H9 (cell line): Measurements from ENCODE around the gene TMEM50B. TPM values are rescaled to one million over a fixed set of nuclear protein-coding genes. Genes with fewer than 3 reads are reported as not detected.
A peak's percentile ranks its signal among the peaks of the same experiment; 100 is the strongest.

Experiments used
- DNase-seq: peaks from one replicate; pipeline ENCODE4 v3.0.0-alpha.2; 2017
- H2AFZ ChIP-seq: one replicate; pipeline ENCODE4 v1.6.1; 2013; ENCODE audit warnings: mild to moderate bottlenecking, low read length, control low read depth, moderate library complexity
- H2AK5ac ChIP-seq: 2 replicates; pipeline ENCODE4 v1.6.1; 2013; ENCODE audit warnings: low read length, control low read depth, mixed read lengths; ENCODE audit not compliant: insufficient read length
- H2BK120ac ChIP-seq: one replicate; pipeline ENCODE4 v1.6.1; 2013; ENCODE audit warnings: low read depth, mild to moderate bottlenecking, low read length, control low read depth, inconsistent platforms; ENCODE audit not compliant: poor library complexity, severe bottlenecking
- H2BK12ac ChIP-seq: 2 replicates; pipeline ENCODE4 v1.6.1; 2013; ENCODE audit warnings: low read length, control low read depth, mixed read lengths, low read depth; ENCODE audit not compliant: insufficient read length
- H2BK15ac ChIP-seq: 2 replicates; pipeline ENCODE4 v1.6.1; 2013; ENCODE audit warnings: low read depth, low read length, control low read depth
- H2BK20ac ChIP-seq: one replicate; pipeline ENCODE4 v1.6.1; 2013; ENCODE audit warnings: low read depth, mild to moderate bottlenecking, low read length, control low read depth, inconsistent platforms; ENCODE audit not compliant: poor library complexity, severe bottlenecking
- H2BK5ac ChIP-seq: 2 replicates; pipeline ENCODE4 v1.6.1; 2013; ENCODE audit warnings: low read length, control low read depth, mixed read lengths; ENCODE audit not compliant: insufficient read length
- H3K14ac ChIP-seq: 2 replicates; pipeline ENCODE4 v1.6.1; 2013; ENCODE audit warnings: low read length, control low read depth; ENCODE audit not compliant: insufficient read depth
- H3K18ac ChIP-seq: 2 replicates; pipeline ENCODE4 v1.6.1; 2013; ENCODE audit warnings: low read depth, mild to moderate bottlenecking, mixed read lengths, low read length, control low read depth; ENCODE audit not compliant: insufficient read length
- H3K23ac ChIP-seq: 2 replicates; pipeline ENCODE4 v1.6.1; 2013; ENCODE audit warnings: low read length, control low read depth, mixed read lengths, low read depth; ENCODE audit not compliant: insufficient read length
- H3K23me2 ChIP-seq: 2 replicates; pipeline ENCODE4 v1.6.1; 2013; ENCODE audit warnings: low read depth, mild to moderate bottlenecking, mixed read lengths, low read length, control low read depth; ENCODE audit not compliant: insufficient read length, poor library complexity, severe bottlenecking
- H3K27ac ChIP-seq: 2 replicates; pipeline ENCODE4 v1.5.1; 2013; ENCODE audit warnings: low read length, control low read depth, mixed read lengths, low read depth; ENCODE audit not compliant: insufficient read length
- H3K27me3 ChIP-seq: 2 replicates; pipeline ENCODE4 v1.6.1; 2013; ENCODE audit warnings: low read length, control low read depth, inconsistent platforms; ENCODE audit not compliant: insufficient read depth
- H3K4ac ChIP-seq: 2 replicates; pipeline ENCODE4 v1.6.1; 2013; ENCODE audit warnings: low read depth, mild to moderate bottlenecking, control low read depth, inconsistent platforms, low read length, moderate library complexity
- H3K4me1 ChIP-seq: 2 replicates; pipeline ENCODE4 v1.6.1; 2013; ENCODE audit warnings: low read length, control low read depth, inconsistent platforms; ENCODE audit not compliant: insufficient read depth
- H3K4me2 ChIP-seq: 2 replicates; pipeline ENCODE4 v1.6.1; 2013; ENCODE audit warnings: low read length, control low read depth, mixed read lengths; ENCODE audit not compliant: insufficient read length, insufficient read depth
- H3K56ac ChIP-seq: 2 replicates; pipeline ENCODE4 v1.6.1; 2013; ENCODE audit warnings: low read depth, mild to moderate bottlenecking, mixed read lengths, low read length, control low read depth; ENCODE audit not compliant: insufficient read length
- H3K79me1 ChIP-seq: 2 replicates; pipeline ENCODE4 v1.6.1; 2013; ENCODE audit warnings: low read depth, mild to moderate bottlenecking, moderate library complexity, low read length, control low read depth, inconsistent platforms; ENCODE audit not compliant: insufficient read depth, poor library complexity, severe bottlenecking
- H3K79me2 ChIP-seq: 2 replicates; pipeline ENCODE4 v1.6.1; 2013; ENCODE audit warnings: low read length, control low read depth, inconsistent platforms; ENCODE audit not compliant: insufficient read depth
- H3K9ac ChIP-seq: 2 replicates; pipeline ENCODE4 v1.6.1; 2013; ENCODE audit warnings: low read length, control low read depth, mixed read lengths; ENCODE audit not compliant: insufficient read length; ENCODE audit errors: extremely low read depth
- H3K9me3 ChIP-seq: one replicate; pipeline ENCODE4 v1.6.1; 2013; ENCODE audit warnings: low read depth, low read length, inconsistent platforms; ENCODE audit not compliant: control insufficient read depth
- H3T11ph ChIP-seq: one replicate; pipeline ENCODE4 v1.6.1; 2013; ENCODE audit warnings: mild to moderate bottlenecking, low read length, control low read depth, inconsistent platforms
- H4K20me1 ChIP-seq: one replicate; pipeline ENCODE4 v1.6.1; 2013; ENCODE audit not compliant: control insufficient read depth, insufficient read length, insufficient read depth
- H4K5ac ChIP-seq: 2 replicates; pipeline ENCODE4 v1.6.1; 2013; ENCODE audit warnings: low read depth, mild to moderate bottlenecking, mixed read lengths, low read length, control low read depth; ENCODE audit not compliant: insufficient read length
- H4K8ac ChIP-seq: replicated peaks from 2 replicates; pipeline ENCODE4 v1.6.1; 2013; ENCODE audit warnings: low read length, control low read depth, mixed read lengths, low read depth; ENCODE audit not compliant: insufficient read length
- H4K91ac ChIP-seq: 2 replicates; pipeline ENCODE4 v1.6.1; 2013; ENCODE audit warnings: low read depth, mild to moderate bottlenecking, moderate library complexity, mixed read lengths, low read length, control low read depth; ENCODE audit not compliant: insufficient read length
- H3K27ac Mint-ChIP-seq, 3 experiments: 2 replicates in 2 of 3; 3 replicates in 1 of 3; pipeline ENCODE4 v1.8.0; 2020 to 2021; ENCODE audit warnings: mixed read lengths in 3 of 3, mild to moderate bottlenecking in 1 of 3, moderate library complexity in 1 of 3
- H3K27me3 Mint-ChIP-seq: 2 replicates; pipeline ENCODE4 v1.8.0; 2021; ENCODE audit warnings: low read depth, mild to moderate bottlenecking, moderate library complexity, mixed read lengths
- H3K36me3 Mint-ChIP-seq, 3 experiments: 2 replicates in 2 of 3; 3 replicates in 1 of 3; pipeline ENCODE4 v1.8.0; 2020 to 2021; ENCODE audit warnings: low read depth in 3 of 3, mixed read lengths in 3 of 3; ENCODE audit not compliant: insufficient read depth in 1 of 3
- H3K4me1 Mint-ChIP-seq, 2 experiments: 2 replicates each; pipeline ENCODE4 v1.8.0; 2020; ENCODE audit warnings: mixed read lengths in 2 of 2
- H3K4me3 Mint-ChIP-seq, 2 experiments: 2 replicates in 1 of 2; 3 replicates in 1 of 2; pipeline ENCODE4 v1.8.0; 2020 to 2021; ENCODE audit warnings: mild to moderate bottlenecking in 2 of 2, mixed read lengths in 2 of 2, moderate library complexity in 1 of 2
- H3K9me3 Mint-ChIP-seq, 2 experiments: 2 replicates in 1 of 2; 3 replicates in 1 of 2; pipeline ENCODE4 v1.8.0; 2020; ENCODE audit warnings: mild to moderate bottlenecking in 2 of 2, mixed read lengths in 2 of 2, moderate library complexity in 1 of 2
- WGBS: extraction: QIAGEN DNeasy Blood & Tissue Kit; methylation state at CpG from one replicate; pipeline ENCODE4 v1.1.7; 2013; ENCODE audit warnings: missing lambda C conversion rate, low lambda C conversion rate, mixed read lengths; ENCODE audit not compliant: insufficient read length; ENCODE audit errors: extremely low coverage; 5-methylcytosine and 5-hydroxymethylcytosine counted together
- total RNA-seq: library from RNA; stranded (reverse); gene quantifications from 2 replicates; pipeline ENCODE4 v1.2.1, GENCODE V29; 2021
- TF ChIP-seq, protein P1 (sequence below): fragments of 200-600 bp; sonication (generic); conservative IDR thresholded peaks from 3 replicates; pipeline ENCODE4 v1.8.0; 2021; ENCODE audit warnings: antibody characterized with exemption, mild to moderate bottlenecking

TMEM50B gene
- total RNA-seq, 1 experiment from 2014 or later: 17.6 TPM

DNA sequence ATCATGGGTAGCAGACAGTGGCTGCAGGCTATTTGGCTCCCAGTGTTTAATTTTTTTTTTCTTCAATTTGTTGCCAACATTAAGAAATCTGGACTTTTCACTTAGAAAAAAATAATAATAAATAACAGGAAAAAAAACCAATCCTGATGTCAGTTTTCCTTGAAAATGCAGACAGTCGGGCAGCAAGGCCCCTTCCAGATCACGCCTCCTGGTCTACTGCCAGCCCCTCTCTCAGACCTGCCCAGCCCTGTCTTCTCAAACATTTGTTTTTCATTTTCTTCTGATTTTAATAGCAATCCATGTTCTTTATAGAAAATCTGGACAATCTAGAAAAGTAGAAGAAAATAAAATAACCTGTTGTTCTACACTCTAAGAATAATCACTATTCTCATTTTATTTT, 61.1 kb downstream of the TMEM50B start:
- Mint-ChIP-seq H3K4me3 (no peak overlapping the region), H3K27me3 (no peaks in the 10 kb centered on the region), H3K4me1 (peaks cover 9 to 10% of the 10 kb centered on the region in 2 experiments), H3K27ac (peak overlapping the region in 1 of 3 experiments; percentile 91; a peak in 2 of 7 replicates), H3K36me3 (peaks cover 21 to 64% (median 62%) of the 10 kb centered on the region in 3 experiments), H3K9me3 (no peaks in the 10 kb centered on the region)
- no CpG with 5 or more reads among the region's 2 CpGs for whole genome bisulfite sequencing
- Histone ChIP-seq H3K23me2 (no peaks in the 10 kb centered on the region), H4K20me1 (no peaks in the 10 kb centered on the region), H4K91ac (no peak overlapping the region), H3K56ac (no peak overlapping the region), H4K8ac (no peak overlapping the region), H3K9ac (no peak overlapping the region), H3K4me1 (peaks cover 3% of the 10 kb centered on the region; the same call in 1 of the 2 replicates), H3K27me3 (no peaks in the 10 kb centered on the region), H3K4ac (no peak overlapping the region), H3K4me2 (no peak overlapping the region), H4K5ac (no peak overlapping the region), H2AK5ac (no peak overlapping the region), H2BK15ac (no peak overlapping the region), H2BK12ac (no peak overlapping the region), H3K79me1 (peaks cover 5% of the 10 kb centered on the region), H3K9me3 (no peaks in the 10 kb centered on the region), H3T11ph (no peak overlapping the region), H2AFZ (no peak overlapping the region), H3K27ac (no peak overlapping the region), H3K79me2 (peaks cover 3% of the 10 kb centered on the region; the same call in 1 of the 2 replicates), H3K14ac (no peak overlapping the region), H3K18ac (no peak overlapping the region), H2BK20ac (no peak overlapping the region), H2BK5ac (no peak overlapping the region), H3K23ac (no peak overlapping the region), H2BK120ac (no peak overlapping the region)
- no peak for DNase-seq
- TF ChIP-seq, protein P1, sequence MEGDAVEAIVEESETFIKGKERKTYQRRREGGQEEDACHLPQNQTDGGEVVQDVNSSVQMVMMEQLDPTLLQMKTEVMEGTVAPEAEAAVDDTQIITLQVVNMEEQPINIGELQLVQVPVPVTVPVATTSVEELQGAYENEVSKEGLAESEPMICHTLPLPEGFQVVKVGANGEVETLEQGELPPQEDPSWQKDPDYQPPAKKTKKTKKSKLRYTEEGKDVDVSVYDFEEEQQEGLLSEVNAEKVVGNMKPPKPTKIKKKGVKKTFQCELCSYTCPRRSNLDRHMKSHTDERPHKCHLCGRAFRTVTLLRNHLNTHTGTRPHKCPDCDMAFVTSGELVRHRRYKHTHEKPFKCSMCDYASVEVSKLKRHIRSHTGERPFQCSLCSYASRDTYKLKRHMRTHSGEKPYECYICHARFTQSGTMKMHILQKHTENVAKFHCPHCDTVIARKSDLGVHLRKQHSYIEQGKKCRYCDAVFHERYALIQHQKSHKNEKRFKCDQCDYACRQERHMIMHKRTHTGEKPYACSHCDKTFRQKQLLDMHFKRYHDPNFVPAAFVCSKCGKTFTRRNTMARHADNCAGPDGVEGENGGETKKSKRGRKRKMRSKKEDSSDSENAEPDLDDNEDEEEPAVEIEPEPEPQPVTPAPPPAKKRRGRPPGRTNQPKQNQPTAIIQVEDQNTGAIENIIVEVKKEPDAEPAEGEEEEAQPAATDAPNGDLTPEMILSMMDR: no peak
